NCI-H1694 (cell line): Measurements from ENCODE around the gene SH3PXD2A.
"Not testable (repeated sequence)": the region's sequence is repeated elsewhere in the genome, so short reads cannot be mapped to it uniquely, and the experiment has no call there.

Source experiments
- DNase-seq: peaks from one replicate; lab custom pipeline; 2025; lab: John Stamatoyannopoulos, UW

The SH3PXD2A gene

GRCh38 chr10:103745341-103746247 is 109.8 kb downstream of the SH3PXD2A start:
- DNase-seq: no peak

GRCh38 chr10:103742824-103743223 is 112.6 kb downstream of the SH3PXD2A start:
- no peak for DNase-seq

- no peak for DNase-seq
Observed at GRCh38 chr10:103740611-103741010, 114.8 kb downstream of the SH3PXD2A start.

- DNase-seq: no peak
Observed at GRCh38 chr10:103739039-103739764, 116.2 kb downstream of the SH3PXD2A start.

GRCh38 chr10:103737735-103738367 is 117.5 kb downstream of the SH3PXD2A start:
- no peak for DNase-seq

GRCh38 chr10:103736763-103737162 is 118.6 kb downstream of the SH3PXD2A start:
- DNase-seq: no peak

GRCh38 chr10:103736044-103736443 is 119.3 kb downstream of the SH3PXD2A start:
- no peak for DNase-seq

GRCh38 chr10:103734731-103735130 is 120.6 kb downstream of the SH3PXD2A start:
- no peak for DNase-seq

GRCh38 chr10:103733045-103733419 is 122.3 kb downstream of the SH3PXD2A start:
- no peak for DNase-seq

GRCh38 chr10:103732339-103733044 is 122.9 kb downstream of the SH3PXD2A start:
- no peak for DNase-seq

- no peak for DNase-seq
Observed at GRCh38 chr10:103731609-103732270, 123.6 kb downstream of the SH3PXD2A start.

- not testable (repeated sequence) for DNase-seq
Observed at GRCh38 chr10:103731026-103731425, 124.3 kb downstream of the SH3PXD2A start.

- no peak for DNase-seq
Observed at GRCh38 chr10:103729851-103730250, 125.5 kb downstream of the SH3PXD2A start.

- no peak for DNase-seq
Observed at GRCh38 chr10:103727991-103728689, 127.2 kb downstream of the SH3PXD2A start.

GRCh38 chr10:103727546-103727963 is 127.8 kb downstream of the SH3PXD2A start:
- DNase-seq: no peak

- DNase-seq: no peak
Observed at GRCh38 chr10:103726637-103727036, 128.7 kb downstream of the SH3PXD2A start.

GRCh38 chr10:103725242-103725641 is 130.1 kb downstream of the SH3PXD2A start:
- DNase-seq: no peak

- no peak for DNase-seq
Observed at GRCh38 chr10:103724771-103725170, 130.6 kb downstream of the SH3PXD2A start.

- no peak for DNase-seq
Observed at GRCh38 chr10:103724074-103724473, 131.3 kb downstream of the SH3PXD2A start.

- no peak for DNase-seq
Observed at GRCh38 chr10:103723557-103723956, 131.8 kb downstream of the SH3PXD2A start.

GRCh38 chr10:103722632-103723031 is 132.7 kb downstream of the SH3PXD2A start:
- no peak for DNase-seq
